Esophagus muscularis mucosa (tissue), 3 donors: ENCODE measurements around the gene MRTFB.

Experiments used
- EP300 ChIP-seq: sonication (generic); formaldehyde crosslinking; IDR thresholded peaks from one replicate; pipeline ENCODE4 v1.6.1; 2017; ENCODE audit warnings: antibody characterized with exemption
- POLR2AphosphoS5 ChIP-seq, 2 donors: sonication (generic); formaldehyde crosslinking; IDR thresholded peaks; one replicate each; pipeline ENCODE4 v1.6.1; 2017; ENCODE audit warnings: antibody characterized with exemption in 2 of 2

GRCh38 chr16:14303639-14304394 lies 232.7 kb downstream of the MRTFB start:
- no peak for TF ChIP-seq POLR2AphosphoS5 (IDR thresholded peaks at IDR 0.05)
- no peak for TF ChIP-seq EP300
